Measurements from ENCODE around the gene SBNO1.
"Not testable (repeated sequence)": the region's sequence is repeated elsewhere in the genome, so short reads cannot be mapped to it uniquely, and the experiment has no call there.

Gene SBNO1

DNA sequence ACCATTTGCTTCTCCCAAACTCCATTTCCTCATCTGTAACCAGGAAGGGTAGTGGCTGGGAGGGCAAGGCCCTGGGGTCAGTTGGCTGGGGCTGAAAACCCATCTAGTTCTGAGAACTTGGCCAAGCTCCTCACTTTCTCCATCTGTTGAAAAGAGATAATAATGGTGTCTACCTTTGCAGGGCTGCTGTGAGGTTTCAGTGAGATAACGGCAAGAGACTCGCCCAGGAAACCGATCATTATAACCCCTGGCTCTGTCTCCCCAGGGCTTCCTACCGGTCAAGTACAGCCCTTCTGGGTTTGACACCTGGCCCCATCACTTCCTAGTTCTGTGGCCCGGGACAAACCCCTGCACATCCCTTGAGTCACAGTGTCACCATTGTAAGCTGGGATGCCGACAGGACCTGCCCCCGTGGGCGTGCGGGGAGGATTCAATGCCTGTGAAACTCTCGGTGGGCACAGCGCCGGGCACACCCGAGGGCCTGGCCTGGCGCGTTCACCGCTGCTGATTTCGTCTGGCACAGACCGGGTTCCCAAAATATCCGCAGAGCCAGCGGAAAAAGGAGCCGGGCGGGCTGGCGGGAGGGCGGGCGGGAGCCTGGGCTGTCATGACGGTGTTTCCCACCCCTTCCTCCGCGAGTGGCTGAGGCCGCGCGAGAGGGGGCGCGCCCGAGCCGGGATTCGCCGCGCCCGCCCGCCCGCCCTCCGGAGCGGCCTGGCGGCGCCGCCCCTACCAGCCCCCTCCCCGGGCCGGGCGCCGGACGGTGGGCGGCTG lies 23.7 kb upstream of the SBNO1 start:
- DNase-seq: peak; percentile 58

DNA sequence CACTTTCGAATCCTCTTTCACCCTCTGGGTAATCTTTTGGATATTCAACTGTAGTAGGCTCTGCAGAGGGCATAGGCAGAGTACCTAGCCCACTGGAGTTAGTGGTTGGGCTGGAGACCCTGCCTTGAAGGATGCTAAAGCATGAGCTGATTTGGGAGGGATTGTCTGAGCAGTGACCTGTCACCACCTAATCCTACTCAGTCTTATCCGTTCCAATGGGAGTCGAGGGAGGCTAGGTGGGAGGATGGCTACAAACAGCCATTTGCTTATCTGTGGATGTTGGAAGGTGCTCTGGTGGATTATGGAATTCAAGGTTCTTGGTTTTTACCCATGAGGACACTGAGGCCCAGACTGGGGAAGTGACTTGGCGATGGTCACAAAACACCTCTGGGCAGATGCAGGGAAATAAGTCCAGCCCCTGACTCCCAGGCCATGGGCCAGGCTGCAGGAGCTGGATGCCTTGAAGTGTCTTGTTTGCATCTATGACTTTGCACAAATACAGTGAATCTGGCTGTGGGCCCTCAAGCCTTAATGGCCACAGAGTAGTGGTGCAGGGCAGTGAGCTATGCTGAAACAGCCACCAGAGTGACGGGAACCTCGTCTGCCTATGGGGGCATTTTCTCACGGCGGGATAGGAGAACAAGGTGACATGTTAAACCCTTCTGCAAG lies 23.0 kb upstream of the SBNO1 start:
- DNase-seq: no peak

DNA sequence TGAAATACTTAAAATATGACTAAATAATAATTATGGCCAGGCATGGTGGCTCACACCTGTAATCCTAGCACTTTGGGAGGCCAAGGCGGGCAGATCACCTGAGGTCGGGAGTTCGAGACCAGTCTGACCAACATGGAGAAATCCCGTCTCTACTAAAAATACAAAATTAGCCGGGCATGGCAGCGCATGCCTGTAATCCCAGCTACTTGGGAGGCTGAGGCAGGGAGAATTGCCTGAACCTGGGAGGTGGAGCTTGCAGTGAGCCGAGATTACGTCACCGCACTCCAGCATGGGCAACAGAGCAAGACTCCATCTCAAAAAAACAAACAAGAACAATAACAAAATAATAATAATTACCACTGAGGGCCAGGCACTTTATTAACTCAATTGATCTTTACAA lies 20.9 kb upstream of the SBNO1 start:
- DNase-seq: not testable (repeated sequence)

DNA sequence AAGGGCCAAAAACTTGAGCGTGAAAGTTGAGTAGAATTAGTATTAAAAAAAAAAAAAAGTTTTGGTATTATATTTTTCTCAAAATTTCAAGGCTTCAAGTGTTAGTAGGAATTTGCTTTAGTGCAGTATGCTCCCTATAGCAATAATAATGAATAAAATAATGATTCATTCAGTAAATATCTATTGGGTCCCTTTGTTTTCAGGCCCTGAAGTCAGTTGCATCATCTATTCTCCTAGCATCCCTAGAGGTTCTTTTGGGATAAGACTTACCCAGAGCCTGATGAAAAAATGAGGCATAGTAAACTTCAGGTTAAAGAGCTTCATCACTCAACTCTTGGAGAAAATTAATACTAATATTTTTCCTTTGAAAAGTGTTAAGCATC lies 20.3 kb upstream of the SBNO1 start:
- DNase-seq: no peak

DNA sequence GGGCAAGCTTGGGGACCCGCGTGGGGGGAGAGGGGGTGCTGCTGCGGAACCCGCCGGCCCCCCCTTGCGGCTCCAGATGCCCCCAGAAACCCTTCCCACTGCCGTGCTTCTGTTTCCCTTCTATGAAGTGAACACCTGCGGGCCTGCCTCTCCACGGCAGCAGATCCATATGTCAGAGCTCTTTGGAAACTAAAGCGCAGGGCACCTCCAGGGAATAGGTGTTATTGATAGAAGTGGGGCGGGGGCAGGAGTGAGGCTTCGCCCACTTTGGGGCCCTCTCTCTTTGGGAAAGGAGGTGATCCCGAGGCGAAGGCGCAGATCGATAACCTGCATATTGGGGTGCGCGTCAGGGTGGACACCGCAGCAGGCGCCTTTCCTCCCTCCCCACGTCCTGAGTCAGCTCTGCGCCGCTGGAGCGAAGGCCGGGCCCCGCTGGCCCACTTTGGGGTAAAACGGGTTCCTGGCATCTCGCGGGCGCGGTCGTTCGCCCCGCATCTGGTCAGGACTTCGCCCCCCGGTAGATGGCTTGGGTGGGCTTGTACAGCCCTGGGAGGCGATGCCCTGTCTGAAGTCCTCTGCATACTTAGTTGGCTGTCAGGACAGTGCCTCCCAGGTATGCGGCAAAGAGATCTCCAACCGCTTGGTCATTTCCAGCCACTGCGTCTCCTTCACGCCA lies 19.8 kb upstream of the SBNO1 start:
- DNase-seq: peak; percentile 72

DNA sequence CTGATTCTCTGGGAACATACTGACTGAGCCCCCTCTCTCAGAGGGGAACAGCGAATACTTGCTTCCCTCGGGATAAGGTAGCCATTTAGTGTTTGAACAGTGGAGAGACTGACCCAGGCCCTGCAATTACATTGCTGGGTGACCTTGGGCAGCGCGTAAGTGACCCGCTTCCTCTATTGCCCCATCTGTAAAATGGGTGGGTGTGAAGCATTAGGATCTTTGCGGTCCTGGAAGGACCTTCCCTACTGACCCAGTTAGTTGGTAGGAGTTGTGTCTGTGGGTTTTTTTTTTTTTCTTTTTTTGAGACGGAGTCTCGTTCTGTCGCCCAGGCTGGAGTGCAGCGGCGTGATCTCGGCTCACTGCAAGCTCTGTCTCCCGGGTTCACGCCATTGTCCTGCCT lies 18.0 kb upstream of the SBNO1 start:
- no peak for DNase-seq

DNA sequence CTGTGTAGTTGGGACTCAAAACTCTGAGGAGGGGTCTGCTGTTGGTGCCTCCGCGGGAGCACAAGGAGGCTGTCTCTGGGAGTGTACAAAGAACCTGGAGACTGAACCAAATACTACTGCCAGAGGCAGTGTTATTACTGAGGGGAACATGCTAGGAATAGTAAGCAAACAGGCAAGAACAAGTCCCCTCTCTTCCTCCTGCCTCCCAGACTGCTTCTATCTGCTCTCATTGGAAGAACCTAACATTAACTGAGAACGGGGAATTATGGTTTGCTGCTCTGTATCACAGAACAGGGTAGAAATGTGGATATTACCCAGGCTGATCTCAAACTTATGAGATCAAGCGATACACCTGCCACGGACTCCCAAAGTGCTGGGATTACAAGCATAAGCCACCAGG lies 14.7 kb upstream of the SBNO1 start:
- no peak for DNase-seq

DNA sequence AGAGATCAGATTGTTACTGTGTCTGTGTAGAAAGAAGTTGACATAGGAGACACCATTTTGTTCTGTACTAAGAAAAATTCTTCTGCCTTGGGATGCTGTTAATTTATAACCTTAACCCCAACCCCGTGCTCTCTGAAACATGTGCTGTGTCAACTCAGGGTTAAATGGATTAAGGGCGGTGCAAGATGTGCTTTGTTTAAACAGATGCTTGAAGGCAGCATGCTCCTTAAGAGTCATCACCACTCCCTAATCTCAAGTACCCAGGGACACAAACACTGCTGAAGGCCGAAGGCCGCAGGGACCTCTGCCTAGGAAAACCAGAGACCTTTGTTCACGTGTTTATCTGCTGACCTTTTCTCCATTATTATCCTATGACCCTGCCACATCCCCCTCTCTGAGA lies 7.8 kb upstream of the SBNO1 start:
- DNase-seq: not testable (repeated sequence)

DNA sequence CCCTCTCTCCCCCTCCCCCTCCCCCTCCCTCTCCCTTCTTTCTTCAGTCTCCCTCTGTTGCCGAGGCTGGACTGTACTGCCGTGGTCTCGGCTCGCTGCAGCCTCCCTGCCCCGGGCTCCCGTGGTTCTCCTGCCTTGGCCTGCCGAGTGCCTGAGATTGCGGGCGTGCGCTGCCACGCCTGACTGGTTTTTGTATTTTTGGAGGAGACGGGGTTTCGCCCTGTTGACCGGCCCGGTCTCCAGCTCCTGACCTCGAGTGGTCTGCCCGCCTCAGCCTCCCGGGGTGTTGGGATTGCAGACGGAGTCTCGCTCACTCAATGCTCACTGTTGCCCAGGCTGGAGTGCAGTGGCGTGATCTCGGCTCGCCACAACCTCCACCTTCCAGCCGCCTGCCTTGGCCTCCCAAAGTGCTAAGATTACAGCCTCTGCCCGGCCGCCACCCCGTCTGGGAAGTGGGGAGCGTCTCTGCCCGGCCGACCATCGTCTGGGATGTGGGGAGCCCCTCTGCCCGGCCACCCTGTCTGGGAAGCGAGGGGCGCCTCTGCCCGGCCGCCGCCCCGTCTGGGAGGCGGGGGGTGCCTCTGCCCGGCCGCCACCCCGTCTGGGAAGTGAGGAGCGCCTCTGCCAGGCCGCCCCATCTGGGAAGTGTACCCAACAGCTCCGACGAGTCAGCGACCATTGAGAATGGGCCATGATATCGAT lies 7.2 kb upstream of the SBNO1 start:
- DNase-seq: not testable (repeated sequence)

DNA sequence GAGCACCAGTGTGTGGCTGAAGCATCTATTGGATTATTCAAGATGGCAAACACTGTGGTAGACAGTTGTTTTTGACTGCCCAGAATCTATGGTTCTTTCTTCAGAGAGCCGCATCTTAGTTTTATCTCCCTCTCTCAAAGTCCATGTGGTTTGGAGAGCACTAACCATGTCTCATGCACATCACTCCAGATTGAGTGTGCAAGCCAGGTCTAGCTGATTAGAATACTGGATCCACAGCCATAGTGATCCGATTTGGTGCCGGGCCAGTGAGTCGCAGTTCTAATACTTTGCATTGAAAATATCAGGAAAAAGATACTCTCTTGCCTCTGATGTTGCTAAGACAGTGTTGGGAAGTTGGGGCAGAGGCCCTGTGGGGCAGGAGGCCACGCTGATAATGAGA lies 4.6 kb upstream of the SBNO1 start:
- DNase-seq: no peak

DNA sequence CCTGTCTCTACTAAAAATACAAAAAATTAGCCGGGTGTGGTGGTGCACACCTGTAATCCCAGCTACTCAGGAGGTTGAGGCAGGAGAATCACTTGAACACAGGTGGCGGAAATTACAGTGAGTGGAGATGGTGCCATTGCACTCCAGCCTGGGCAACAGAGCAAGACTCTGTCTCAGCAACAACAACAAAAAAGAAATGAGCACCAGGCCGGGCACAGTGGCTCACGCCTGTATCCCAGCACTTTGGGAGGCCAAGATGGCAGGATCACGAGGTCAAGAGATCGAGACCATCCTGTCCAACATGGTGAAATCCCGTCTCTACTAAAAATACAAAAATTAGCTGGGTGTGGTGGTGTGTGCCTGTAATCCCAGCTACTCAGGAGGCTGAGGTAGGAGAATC lies 3.8 kb upstream of the SBNO1 start:
- not testable (repeated sequence) for DNase-seq

DNA sequence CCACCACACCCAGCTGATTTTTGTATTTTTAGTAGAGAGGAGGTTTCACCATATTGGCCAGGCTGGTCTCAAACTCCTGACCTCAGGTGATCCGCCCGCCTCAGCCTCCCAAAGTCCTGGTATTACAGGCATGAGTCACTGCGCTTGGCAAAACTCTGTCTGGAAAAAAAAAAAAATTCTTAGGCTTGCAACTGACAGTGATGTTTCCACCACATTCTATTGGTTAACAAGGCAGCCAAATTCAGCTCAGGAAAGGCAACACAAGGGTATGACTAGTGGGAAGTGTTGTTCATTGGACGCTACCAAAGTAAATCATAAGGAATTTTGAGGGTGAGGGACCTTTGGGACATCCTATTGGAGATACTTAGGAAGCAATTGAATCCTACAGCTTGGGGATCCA lies 2.9 kb upstream of the SBNO1 start:
- no peak for DNase-seq

DNA sequence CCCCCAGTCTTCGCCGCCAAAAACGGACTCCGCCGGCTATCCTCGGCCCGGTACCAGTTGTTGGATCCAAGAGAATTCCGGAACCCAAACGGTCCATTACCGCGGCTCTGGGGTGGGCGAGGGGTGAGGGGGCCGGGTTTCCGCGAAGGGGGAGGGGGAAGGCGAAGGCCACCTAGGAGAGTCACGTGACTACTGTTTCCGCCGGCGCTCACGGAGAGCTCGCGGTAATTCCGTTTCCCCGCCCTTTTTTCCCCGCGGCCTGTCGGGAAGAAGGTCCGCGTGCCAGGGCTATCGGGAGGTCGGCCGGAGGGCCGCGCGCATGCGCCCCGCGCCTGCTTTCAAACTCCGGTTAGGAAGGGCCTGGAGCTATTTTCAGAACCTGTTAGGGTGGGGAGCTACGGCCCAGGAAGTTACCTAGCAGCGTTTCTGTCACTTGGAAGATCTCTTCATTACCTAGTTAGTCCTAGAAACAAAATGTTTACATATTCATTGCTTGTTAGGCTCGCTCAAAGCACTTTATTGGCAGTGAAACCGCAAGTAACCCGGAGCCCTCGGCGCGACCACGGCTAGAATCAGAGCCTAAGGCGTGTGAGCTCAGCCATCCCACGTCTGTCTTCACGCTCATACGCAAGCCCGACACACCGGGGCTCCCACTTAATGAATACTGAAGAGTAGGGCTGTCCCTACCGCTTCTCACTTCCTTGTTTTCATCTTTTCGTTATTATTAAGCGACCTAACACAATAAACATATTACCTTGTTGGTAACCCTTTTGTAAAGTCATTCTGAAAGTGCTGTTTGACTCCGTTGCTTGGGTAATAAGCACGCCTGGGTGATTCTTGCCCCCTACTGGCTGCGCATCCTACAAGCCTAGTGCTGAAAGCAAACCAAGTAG lies 624 bp upstream of the SBNO1 start:
- DNase-seq: peak; percentile 99

DNA sequence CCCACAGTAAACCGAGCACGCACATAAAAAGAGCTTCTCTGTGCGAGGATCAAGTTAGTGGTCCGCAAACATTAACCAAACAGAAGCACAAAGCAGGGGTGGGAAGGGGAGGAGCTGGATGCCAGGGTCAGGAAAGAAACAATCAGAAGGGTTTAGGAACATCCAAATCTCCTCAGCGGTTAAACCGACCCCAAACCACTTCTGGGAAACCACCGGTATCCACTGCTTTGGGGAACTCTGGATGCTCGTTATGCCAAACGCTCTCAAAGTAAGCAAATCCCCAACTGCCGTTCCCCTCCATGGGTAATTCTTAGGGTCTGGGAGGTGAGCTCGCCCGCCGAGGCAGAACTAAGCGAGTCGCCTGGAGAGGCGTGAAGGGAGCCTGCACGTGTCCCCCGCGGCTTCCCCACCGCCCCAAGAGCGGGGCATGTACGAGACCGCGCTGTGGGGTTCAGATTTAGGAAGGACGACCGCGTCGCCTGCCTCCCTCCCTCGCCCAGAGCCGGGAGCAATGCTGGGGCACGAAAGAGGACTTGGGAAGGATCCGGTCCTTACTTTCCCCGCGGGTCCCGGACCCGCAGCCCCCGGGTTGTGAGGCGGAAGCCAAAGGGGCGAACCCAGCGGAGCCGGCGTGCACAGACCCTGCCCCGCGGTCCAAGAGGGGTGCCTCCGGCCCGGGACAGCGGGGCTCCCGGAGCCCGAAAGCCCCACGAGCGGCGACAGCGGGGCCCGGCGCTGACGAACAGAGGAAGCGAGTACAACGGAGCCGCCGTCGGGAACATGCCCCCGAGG lies 711 bp downstream of the SBNO1 start:
- no peak for DNase-seq

DNA sequence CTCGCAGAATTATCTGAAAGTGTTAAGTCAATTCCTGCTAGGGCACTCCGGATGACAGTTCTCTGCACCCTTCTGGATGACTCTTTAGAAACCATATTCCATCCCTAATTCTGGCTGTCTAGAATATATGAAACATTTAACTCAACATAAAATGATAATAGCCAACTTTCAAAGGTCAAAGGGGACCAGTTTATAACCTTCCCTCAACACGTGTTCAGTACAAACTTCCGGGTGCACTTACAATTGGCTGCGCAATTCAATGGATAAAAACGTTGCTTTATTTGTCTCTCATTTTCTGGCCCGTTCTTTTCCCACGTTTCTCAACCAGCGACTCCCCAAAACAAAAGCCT lies 1.3 kb downstream of the SBNO1 start:
- DNase-seq: no peak

DNA sequence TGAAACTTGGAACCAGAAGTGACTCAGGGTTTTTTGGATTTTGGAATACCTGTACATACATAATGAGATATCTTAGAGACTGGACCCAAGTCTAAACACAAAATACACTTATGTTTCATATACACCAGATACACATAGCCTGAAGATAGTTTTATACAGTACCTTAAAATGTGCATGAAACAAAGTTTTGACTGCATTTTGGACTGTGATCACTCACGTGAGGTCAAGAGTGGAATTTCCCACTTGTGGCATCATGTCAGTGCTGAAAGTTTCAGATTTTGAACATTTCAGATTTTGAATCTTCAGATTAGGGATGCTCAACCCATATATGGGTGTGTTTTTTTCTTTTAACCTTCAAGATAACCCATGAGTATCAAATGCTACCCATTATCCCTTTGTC lies 6.6 kb downstream of the SBNO1 start:
- no peak for DNase-seq

DNA sequence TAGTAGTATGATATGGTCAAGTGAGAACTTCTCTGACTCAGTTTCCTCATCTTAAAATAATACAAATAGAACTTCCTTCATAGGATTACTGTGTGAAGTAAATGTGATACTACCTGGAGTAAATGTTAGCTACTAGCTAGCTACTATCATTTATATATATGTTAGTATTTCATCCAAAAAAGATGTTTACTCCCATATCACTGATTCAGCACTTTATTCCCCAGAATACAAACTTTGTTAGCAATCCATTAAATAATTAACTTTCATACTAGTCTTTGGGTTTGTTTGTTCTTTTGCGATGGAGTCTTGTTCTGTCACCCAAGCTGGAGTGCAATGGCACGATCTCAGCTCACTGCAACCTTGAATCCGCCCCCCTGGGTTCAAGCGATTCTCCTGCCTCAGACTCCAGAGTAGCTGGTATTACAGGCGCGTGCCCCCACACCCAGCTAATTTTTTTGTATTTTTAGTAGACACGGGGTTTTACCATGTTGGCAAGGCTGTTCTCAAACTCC lies 8.4 kb downstream of the SBNO1 start:
- no peak for DNase-seq

DNA sequence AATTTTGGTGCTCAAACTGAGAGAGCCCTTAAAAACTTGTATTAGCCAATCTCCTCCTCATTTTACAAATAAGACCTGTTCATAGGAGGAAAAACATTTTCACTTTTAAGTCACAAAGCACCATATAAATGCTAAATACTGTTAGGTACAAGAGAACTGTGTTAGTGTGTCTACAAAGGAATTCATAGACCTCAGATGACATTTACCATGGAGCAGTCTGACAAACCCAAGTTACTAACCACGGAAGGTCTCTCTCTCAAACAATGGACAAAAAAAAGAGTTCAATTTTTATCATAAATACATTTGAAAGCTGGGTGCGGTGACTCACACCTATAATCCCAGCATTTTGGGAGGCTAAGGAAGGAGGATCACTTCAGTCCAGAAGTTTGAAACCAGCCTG lies 10.0 kb downstream of the SBNO1 start:
- DNase-seq: no peak

DNA sequence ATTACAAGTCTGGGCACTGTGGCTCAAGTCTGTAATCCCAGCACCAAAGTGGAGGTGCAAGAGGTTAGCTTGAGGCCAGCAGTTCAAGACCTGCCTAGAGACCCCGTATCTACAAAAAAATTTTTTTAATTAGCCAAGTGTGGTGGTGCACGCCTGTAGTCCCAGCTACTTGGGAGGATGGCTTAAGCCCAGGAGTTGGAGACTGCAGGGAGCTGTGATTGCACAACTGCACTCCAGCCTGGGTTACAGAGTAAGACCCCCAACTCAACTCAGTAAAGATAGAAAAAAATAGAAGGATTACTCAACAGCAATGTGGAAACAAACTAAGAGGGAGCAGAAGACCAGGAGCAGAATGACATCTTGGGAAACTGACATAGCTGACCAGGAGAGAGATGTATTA lies 13.3 kb downstream of the SBNO1 start:
- DNase-seq: no peak

DNA sequence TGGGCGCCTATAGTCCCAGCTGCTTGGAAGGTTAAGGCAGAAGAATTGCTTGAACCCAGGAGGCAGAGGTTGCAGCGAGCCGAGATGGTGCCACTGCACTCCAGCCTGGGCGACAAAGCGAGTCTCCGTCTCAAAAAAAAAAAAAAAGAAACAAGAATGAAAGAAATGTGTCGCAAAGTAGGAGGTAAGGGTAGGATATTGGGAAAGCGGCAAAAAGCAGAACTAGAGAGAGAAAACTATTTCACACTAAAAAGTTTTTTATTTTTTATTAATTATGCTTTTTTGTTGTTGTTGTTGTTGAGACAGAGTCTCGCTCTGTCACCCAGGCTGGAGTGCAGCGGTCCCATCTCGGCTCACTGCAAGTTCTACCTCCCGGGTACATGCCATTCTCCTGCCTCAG lies 17.7 kb downstream of the SBNO1 start:
- no peak for DNase-seq

DNA sequence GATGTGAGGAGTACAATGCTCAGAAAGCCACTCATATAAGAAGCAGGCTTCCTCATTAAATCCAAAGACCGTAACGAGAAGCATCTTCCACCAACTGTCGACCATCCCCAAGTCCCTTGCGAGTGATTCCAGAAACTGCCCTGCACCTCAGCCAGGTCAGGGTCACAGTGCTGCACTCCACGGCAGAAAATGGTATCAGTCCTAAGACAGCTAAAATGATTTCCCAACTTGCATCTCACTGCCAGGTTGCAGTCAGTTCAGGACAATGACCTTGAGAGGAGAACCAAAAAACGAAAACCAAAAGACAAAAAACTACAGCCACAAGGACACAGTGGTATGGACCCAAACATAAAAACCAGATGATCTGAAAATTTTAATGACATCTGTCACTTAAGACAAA lies 20.6 kb downstream of the SBNO1 start:
- DNase-seq: no peak

DNA sequence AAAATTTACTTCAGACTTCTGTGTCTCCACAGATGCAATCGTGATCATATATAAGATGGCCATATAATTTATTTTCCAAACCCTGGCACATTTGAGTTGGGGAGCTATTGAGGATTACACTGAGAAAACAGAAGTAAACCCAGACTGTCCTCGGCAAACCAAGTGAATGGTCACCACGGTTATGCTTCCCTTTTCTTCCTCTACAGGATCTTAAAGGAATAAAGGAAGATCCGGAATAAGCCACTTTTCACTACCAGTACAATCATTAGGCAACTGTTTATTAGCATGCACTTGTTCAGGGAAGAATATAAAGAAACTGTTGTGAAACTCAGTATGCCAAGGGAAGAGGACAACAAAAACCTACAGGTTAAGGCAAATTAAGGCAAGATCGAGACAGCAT lies 27.6 kb downstream of the SBNO1 start:
- no peak for DNase-seq

All from NCI-H2171 (cell line).